ENCODE measurements around the gene IFFO2. TPM values are rescaled to one million over a fixed set of nuclear protein-coding genes. Genes with fewer than 3 reads are reported as not detected.

The IFFO2 gene
- total and polyA plus RNA-seq, 2 of the 13 experiments (the other 11 are each of a cell fraction or from before 2014, with no cell fraction given): 7.3 to 16.7 TPM

GRCh38 chr1:18901147-18901951 is 55.1 kb downstream of the IFFO2 start (continued):
- TF ChIP-seq KMT2A (CRISPR knock-in tag; IDR thresholded peaks at IDR 0.05): 0 out of 2 replicates have a peak, but pooled peaks have one; percentile 34
- no peak for TF ChIP-seq DNMT1 (CRISPR knock-in tag; IDR thresholded peaks at IDR 0.05)
- no peak for TF ChIP-seq ZNF724P (CRISPR knock-in tag; IDR thresholded peaks at IDR 0.05; ENCODE audit: borderline replicate concordance)
- TF ChIP-seq, protein P1, sequence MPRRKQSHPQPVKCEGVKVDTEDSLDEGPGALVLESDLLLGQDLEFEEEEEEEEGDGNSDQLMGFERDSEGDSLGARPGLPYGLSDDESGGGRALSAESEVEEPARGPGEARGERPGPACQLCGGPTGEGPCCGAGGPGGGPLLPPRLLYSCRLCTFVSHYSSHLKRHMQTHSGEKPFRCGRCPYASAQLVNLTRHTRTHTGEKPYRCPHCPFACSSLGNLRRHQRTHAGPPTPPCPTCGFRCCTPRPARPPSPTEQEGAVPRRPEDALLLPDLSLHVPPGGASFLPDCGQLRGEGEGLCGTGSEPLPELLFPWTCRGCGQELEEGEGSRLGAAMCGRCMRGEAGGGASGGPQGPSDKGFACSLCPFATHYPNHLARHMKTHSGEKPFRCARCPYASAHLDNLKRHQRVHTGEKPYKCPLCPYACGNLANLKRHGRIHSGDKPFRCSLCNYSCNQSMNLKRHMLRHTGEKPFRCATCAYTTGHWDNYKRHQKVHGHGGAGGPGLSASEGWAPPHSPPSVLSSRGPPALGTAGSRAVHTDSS (CRISPR knock-in tag; conservative IDR thresholded peaks at IDR 0.05): no peak
- no peak for TF ChIP-seq ZNF782 (CRISPR knock-in tag; IDR thresholded peaks at IDR 0.05; ENCODE audit: borderline replicate concordance)
- peak; percentile 62; the same call in 1 of the 2 replicates for TF ChIP-seq CREM (IDR thresholded peaks at IDR 0.05)
- no peak for TF ChIP-seq CREM (CRISPR knock-in tag; IDR thresholded peaks at IDR 0.05)
- TF ChIP-seq, protein P2, sequence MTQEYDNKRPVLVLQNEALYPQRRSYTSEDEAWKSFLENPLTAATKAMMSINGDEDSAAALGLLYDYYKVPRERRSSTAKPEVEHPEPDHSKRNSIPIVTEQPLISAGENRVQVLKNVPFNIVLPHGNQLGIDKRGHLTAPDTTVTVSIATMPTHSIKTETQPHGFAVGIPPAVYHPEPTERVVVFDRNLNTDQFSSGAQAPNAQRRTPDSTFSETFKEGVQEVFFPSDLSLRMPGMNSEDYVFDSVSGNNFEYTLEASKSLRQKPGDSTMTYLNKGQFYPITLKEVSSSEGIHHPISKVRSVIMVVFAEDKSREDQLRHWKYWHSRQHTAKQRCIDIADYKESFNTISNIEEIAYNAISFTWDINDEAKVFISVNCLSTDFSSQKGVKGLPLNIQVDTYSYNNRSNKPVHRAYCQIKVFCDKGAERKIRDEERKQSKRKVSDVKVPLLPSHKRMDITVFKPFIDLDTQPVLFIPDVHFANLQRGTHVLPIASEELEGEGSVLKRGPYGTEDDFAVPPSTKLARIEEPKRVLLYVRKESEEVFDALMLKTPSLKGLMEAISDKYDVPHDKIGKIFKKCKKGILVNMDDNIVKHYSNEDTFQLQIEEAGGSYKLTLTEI (CRISPR knock-in tag; conservative IDR thresholded peaks at IDR 0.05): no peak
- TF ChIP-seq ZNF20 (CRISPR knock-in tag; IDR thresholded peaks at IDR 0.05): 0 out of 2 replicates have a peak, but pooled peaks have one; percentile 50
- TF ChIP-seq, protein P3, sequence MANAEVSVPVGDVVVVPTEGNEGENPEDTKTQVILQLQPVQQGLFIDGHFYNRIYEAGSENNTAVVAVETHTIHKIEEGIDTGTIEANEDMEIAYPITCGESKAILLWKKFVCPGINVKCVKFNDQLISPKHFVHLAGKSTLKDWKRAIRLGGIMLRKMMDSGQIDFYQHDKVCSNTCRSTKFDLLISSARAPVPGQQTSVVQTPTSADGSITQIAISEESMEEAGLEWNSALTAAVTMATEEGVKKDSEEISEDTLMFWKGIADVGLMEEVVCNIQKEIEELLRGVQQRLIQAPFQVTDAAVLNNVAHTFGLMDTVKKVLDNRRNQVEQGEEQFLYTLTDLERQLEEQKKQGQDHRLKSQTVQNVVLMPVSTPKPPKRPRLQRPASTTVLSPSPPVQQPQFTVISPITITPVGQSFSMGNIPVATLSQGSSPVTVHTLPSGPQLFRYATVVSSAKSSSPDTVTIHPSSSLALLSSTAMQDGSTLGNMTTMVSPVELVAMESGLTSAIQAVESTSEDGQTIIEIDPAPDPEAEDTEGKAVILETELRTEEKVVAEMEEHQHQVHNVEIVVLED (CRISPR knock-in tag; IDR thresholded peaks at IDR 0.05; ENCODE audit: borderline replicate concordance): no peak
- peak; percentile 86 for TF ChIP-seq NCOA2 (CRISPR knock-in tag; IDR thresholded peaks at IDR 0.05)
- no peak for TF ChIP-seq NR3C1 (CRISPR knock-in tag; IDR thresholded peaks at IDR 0.05)
- no peak for TF ChIP-seq REPIN1 (CRISPR knock-in tag; IDR thresholded peaks at IDR 0.05; ENCODE audit: borderline replicate concordance, low read depth)
- TF ChIP-seq ZNF160 (CRISPR knock-in tag; IDR thresholded peaks at IDR 0.05): peak; percentile 37; the same call in 1 of the 2 replicates
- peak; percentile 29; the same call in 1 of the 2 replicates for TF ChIP-seq NFYC (CRISPR knock-in tag; IDR thresholded peaks at IDR 0.05)
- TF ChIP-seq ZNF292 (CRISPR knock-in tag; IDR thresholded peaks at IDR 0.05; ENCODE audit: borderline replicate concordance, low read depth): peak; percentile 64; the same call in 1 of the 2 replicates
- no peak for TF ChIP-seq ADNP (CRISPR knock-in tag; IDR thresholded peaks at IDR 0.05)
- TF ChIP-seq ZNF383 (CRISPR knock-in tag; IDR thresholded peaks at IDR 0.05; ENCODE audit: borderline replicate concordance): no peak
- TF ChIP-seq SMC3 (IDR thresholded peaks at IDR 0.05; ENCODE audit: low read length): no peak
- TF ChIP-seq SIN3B (IDR thresholded peaks at IDR 0.05; ENCODE audit: low read length): no peak
- no peak for TF ChIP-seq STAT5B (CRISPR knock-in tag; IDR thresholded peaks at IDR 0.05)
- TF ChIP-seq ARNT2 (CRISPR knock-in tag; IDR thresholded peaks at IDR 0.05; ENCODE audit: low read depth): no peak
- TF ChIP-seq ISL2 (CRISPR knock-in tag; IDR thresholded peaks at IDR 0.05): peak; percentile 76
- TF ChIP-seq SUZ12 (IDR thresholded peaks at IDR 0.05; ENCODE audit: low read depth, low read length): no peak
- no peak for TF ChIP-seq HOXA7 (CRISPR knock-in tag; IDR thresholded peaks at IDR 0.05)
- TF ChIP-seq NCOA5 (CRISPR knock-in tag; IDR thresholded peaks at IDR 0.05): no peak
- peak; percentile 86 for TF ChIP-seq RXRA (CRISPR knock-in tag; IDR thresholded peaks at IDR 0.05)
- peak; percentile 27; the same call in 1 of the 2 replicates for TF ChIP-seq ZNF709 (CRISPR knock-in tag; IDR thresholded peaks at IDR 0.05)
